Measurements from ENCODE around the gene MLANA. TPM values are rescaled to one million over a fixed set of nuclear protein-coding genes. Genes with fewer than 3 reads are reported as not detected.

The MLANA gene
- total and polyA plus RNA-seq, 7 donors = not detected

DNA sequence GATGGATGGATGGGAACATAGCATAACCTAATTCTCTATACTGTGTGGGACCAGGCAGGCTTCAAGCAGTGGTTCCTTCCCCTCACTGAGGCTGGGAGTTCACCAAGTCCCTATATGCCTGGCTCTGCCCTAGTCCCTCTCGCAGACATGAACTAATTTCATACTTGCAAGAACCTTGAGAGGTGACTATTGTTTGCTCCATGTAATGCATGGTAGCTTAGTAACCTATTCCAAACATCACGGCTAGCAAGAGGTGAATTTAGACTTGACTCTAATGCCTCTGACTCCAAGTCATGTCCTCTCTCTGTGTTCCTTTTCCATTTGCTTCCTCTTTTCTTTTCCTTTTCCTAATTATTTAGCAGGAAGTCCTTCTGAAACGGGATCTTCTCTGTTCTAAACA is 31.9 kb upstream of the MLANA start:
- H3K9me3 ChIP-seq = no peaks in the 10 kb centered on the region
- no peaks in the 10 kb centered on the region for H3K36me3 ChIP-seq
- H3K4me3 ChIP-seq = no peak overlapping the region
- WGBS, 2 donors = 33 to 66% methylated on average over 3 of the region's 3 CpGs
- H3K27me3 ChIP-seq = no peaks in the 10 kb centered on the region
- no peak for DNase-seq
- intact Hi-C loops (cut with DNase I) = no loop called here
- no peak overlapping the region for H3K27ac ChIP-seq
- H3K4me1 ChIP-seq = no peaks in the 10 kb centered on the region
- TF ChIP-seq EP300 (IDR thresholded peaks at IDR 0.05) = no peak
- TF ChIP-seq POLR2A (IDR thresholded peaks at IDR 0.05) = no peak
- TF ChIP-seq POLR2AphosphoS5 (IDR thresholded peaks at IDR 0.05) = no peak
- TF ChIP-seq, protein P1, sequence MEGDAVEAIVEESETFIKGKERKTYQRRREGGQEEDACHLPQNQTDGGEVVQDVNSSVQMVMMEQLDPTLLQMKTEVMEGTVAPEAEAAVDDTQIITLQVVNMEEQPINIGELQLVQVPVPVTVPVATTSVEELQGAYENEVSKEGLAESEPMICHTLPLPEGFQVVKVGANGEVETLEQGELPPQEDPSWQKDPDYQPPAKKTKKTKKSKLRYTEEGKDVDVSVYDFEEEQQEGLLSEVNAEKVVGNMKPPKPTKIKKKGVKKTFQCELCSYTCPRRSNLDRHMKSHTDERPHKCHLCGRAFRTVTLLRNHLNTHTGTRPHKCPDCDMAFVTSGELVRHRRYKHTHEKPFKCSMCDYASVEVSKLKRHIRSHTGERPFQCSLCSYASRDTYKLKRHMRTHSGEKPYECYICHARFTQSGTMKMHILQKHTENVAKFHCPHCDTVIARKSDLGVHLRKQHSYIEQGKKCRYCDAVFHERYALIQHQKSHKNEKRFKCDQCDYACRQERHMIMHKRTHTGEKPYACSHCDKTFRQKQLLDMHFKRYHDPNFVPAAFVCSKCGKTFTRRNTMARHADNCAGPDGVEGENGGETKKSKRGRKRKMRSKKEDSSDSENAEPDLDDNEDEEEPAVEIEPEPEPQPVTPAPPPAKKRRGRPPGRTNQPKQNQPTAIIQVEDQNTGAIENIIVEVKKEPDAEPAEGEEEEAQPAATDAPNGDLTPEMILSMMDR (IDR thresholded peaks at IDR 0.05) = no peak

DNA sequence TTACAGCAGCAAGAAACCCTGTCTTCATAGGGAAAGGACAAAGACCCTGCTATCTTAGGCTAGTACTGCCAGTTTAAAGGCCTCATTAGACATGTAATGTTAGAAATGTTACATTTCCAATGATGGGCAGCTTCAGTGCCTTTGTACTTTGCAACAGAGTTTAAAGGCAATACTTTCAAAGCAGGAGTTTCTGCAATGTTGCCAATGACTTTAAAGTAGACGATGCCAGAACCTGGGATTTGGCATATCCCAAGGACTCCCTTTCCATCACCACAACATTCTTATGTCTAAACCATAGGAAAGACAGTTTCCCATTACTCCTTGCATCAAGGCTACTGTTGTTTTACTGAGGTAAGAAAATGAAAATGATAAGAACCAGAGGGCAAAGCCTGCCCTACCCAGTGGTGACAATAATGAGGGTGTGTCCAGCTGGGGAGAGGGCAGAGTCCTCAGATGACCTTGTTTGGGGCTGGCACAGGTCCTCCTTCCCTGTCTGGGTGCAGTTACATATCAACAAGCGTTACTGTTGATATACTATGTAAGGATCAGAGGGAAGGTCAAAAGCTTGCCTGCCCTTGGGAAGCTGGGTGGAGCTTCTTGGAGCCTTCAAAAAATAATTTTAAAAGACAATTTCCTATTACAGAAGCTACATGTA is 27.5 kb upstream of the MLANA start:
- intact Hi-C loops (cut with DNase I) = no loop called here
- DNase-seq = no peak
- Histone ChIP-seq H3K27ac (no peak overlapping the region), H3K27me3 (no peaks in the 10 kb centered on the region), H3K4me1 (no peaks in the 10 kb centered on the region), H3K9me3 (no peaks in the 10 kb centered on the region), H3K4me3 (no peak overlapping the region), H3K36me3 (no peaks in the 10 kb centered on the region)
- 25 to 62% methylated on average over 2 of the region's 2 CpGs for WGBS, 2 donors
- no peak for TF ChIP-seq POLR2AphosphoS5 (IDR thresholded peaks at IDR 0.05)
- TF ChIP-seq, protein P1 (IDR thresholded peaks at IDR 0.05) = no peak
- TF ChIP-seq EP300 (IDR thresholded peaks at IDR 0.05) = no peak
- no peak for TF ChIP-seq POLR2A (IDR thresholded peaks at IDR 0.05)

DNA sequence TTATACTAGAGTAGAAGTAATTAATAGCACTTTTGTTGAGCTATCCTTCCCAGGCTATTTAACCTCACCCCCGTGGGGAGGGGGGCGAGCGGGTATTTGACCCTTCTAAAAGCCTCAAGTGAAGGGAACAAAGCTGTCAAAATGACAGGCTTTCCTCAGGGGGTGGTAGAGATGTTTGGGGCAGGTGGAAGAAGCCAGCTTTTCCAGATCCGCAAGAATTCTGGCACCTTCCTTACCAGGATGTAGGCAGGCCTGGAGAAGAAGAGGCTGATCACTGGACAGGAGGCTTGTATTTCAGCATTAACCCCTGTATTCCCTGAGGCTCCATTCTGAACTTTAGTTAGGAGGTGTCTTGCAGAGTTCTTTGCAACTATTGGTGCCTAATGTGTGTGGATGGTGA is 26.2 kb upstream of the MLANA start:
- TF ChIP-seq EP300 (IDR thresholded peaks at IDR 0.05) = no peak
- TF ChIP-seq, protein P1 (IDR thresholded peaks at IDR 0.05) = no peak
- TF ChIP-seq POLR2AphosphoS5 (IDR thresholded peaks at IDR 0.05) = no peak
- TF ChIP-seq POLR2A (IDR thresholded peaks at IDR 0.05) = no peak
- intact Hi-C loops (cut with DNase I) = no loop called here
- Histone ChIP-seq H3K4me1 (no peaks in the 10 kb centered on the region), H3K9me3 (no peaks in the 10 kb centered on the region), H3K27me3 (no peaks in the 10 kb centered on the region), H3K4me3 (no peak overlapping the region), H3K27ac (no peak overlapping the region), H3K36me3 (no peaks in the 10 kb centered on the region)
- no peak for DNase-seq
- WGBS, 2 donors = 79 to 81% methylated on average over 4 of the region's 4 CpGs

DNA sequence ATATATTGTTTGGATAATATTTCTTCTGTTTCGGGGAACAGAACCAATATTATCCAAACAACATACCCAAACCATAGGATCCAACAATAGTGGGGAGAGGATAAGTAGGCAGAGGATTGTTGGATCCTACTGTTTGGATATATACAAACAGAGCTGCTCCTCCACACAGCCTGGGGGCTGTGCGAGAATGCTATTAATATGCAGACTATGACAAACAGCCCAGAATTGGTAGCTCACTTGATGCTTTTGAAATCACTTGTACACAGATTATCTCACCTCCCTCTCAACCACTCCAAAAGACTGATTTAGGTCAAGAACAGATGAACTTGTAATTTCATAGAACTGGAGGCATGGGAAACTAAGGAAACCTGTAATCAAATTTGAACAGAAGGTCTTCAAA is 24.4 kb upstream of the MLANA start:
- no peak for DNase-seq
- intact Hi-C loops (cut with DNase I) = no loop called here
- no peaks in the 10 kb centered on the region for H3K9me3 ChIP-seq
- 97 to 98% methylated on average over 2 of the region's 2 CpGs for WGBS, 2 donors
- TF ChIP-seq POLR2A (IDR thresholded peaks at IDR 0.05) (no peak), EP300 (IDR thresholded peaks at IDR 0.05) (no peak), POLR2AphosphoS5 (IDR thresholded peaks at IDR 0.05) (no peak)
- TF ChIP-seq, protein P1 (IDR thresholded peaks at IDR 0.05) = no peak
- no peaks in the 10 kb centered on the region for H3K27me3 ChIP-seq
- H3K4me1 ChIP-seq = no peaks in the 10 kb centered on the region
- no peaks in the 10 kb centered on the region for H3K36me3 ChIP-seq
- no peak overlapping the region for H3K27ac ChIP-seq
- no peak overlapping the region for H3K4me3 ChIP-seq

DNA sequence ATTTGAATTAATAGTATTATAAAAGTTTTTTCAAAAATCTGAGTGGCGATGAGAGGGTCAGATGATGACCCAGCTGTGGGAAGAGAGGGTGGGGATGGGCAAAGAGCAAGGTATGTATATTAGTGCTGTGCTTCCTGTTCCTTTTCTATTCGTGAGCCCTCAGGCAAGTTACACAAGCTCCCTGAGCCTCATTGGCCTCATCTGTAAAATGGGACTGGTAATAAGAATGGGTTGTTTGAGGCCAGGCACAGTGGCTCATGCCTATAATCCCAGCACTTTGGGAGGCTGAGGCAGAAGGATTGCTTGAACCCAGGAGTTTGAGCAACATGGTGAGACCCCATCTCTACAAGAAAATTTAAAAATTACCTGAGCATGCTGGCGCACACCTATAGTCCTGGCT is 24.0 kb upstream of the MLANA start:
- no peak for DNase-seq
- Histone ChIP-seq H3K9me3 (no peaks in the 10 kb centered on the region), H3K4me3 (no peak overlapping the region), H3K36me3 (peaks cover 0 to 3% (median 0%) of the 10 kb centered on the region in 4 donors), H3K27ac (no peak overlapping the region), H3K27me3 (no peaks in the 10 kb centered on the region), H3K4me1 (no peaks in the 10 kb centered on the region)
- 78 to 92% methylated on average over 3 of the region's 3 CpGs for WGBS, 2 donors
- intact Hi-C loops (cut with DNase I) = no loop called here
- no peak for TF ChIP-seq EP300 (IDR thresholded peaks at IDR 0.05)
- TF ChIP-seq, protein P1 (IDR thresholded peaks at IDR 0.05) = no peak
- no peak for TF ChIP-seq POLR2A (IDR thresholded peaks at IDR 0.05)
- no peak for TF ChIP-seq POLR2AphosphoS5 (IDR thresholded peaks at IDR 0.05)

Data from sigmoid colon (tissue), 7 donors.